ENCODE results near the gene FBXO8. TPM values are rescaled to one million over a fixed set of nuclear protein-coding genes. Genes with fewer than 3 reads are reported as not detected.

The FBXO8 gene
- total RNA-seq, 2 experiments from 2014 or later = 17.9 to 19.4 TPM

- Mint-ChIP-seq H3K4me1 (ENCODE audit: low read depth) (no peaks in the 10 kb centered on the region), H3K27ac (no peak overlapping the region), H3K36me3 (ENCODE audit: low read depth) (peaks cover 66% of the 10 kb centered on the region), H3K4me3 (no peak overlapping the region), H3K9me3 (no peaks in the 10 kb centered on the region), H3K27me3 (no peaks in the 10 kb centered on the region)
- H3K4me1 ChIP-seq (ENCODE audit: insufficient read depth, low read length) = no peaks in the 10 kb centered on the region
- CTCF ChIA-PET = no interaction called here
- H3K4me3 ChIP-seq (ENCODE audit: low read length) = no peak overlapping the region
- POLR2A ChIA-PET = no interaction called here
- H3K27me3 ChIP-seq (ENCODE audit: control insufficient read depth in 1 of 2, insufficient read depth in 2 of 2, low read length in 2 of 2) = no peaks in the 10 kb centered on the region
- H3K9me3 ChIP-seq (ENCODE audit: control insufficient read depth in 1 of 2, insufficient read depth in 1 of 2, low read length in 2 of 2) = no peaks in the 10 kb centered on the region
- ATAC-seq (ENCODE audit: poor library complexity) (no peak), DNase-seq (no peak)
- peaks cover 21% of the 10 kb centered on the region for H3K36me3 ChIP-seq (ENCODE audit: insufficient read depth, low read length)
- intact Hi-C loops (cut with DNase I, micrococcal nuclease) = loop anchor here (5.0 to 10.0 kb wide), 3 partner anchors 810 to 997 kb away; no protein-coding TSS in a partner anchor
- no peak for TF ChIP-seq CTCF (IDR thresholded peaks at IDR 0.05)
- H3K27ac ChIP-seq (ENCODE audit: low read depth in 1 of 2, low read length in 2 of 2) = no peak overlapping the region
Observed at GRCh38 chr4:174314770-174315169, 31.3 kb upstream of the FBXO8 start.

- H3K9me3 Mint-ChIP-seq = no peaks in the 10 kb centered on the region
- no peaks in the 10 kb centered on the region for H3K27me3 Mint-ChIP-seq
- H3K9me3 ChIP-seq (ENCODE audit: control insufficient read depth in 1 of 2, insufficient read depth in 1 of 2, low read length in 2 of 2) = no peaks in the 10 kb centered on the region
- no peak overlapping the region for H3K4me3 ChIP-seq (ENCODE audit: low read length)
- POLR2A ChIA-PET = no interaction called here
- no peaks in the 10 kb centered on the region for H3K27me3 ChIP-seq (ENCODE audit: control insufficient read depth in 1 of 2, insufficient read depth in 2 of 2, low read length in 2 of 2)
- CTCF ChIA-PET = no interaction called here
- DNase-seq (no peak), ATAC-seq (ENCODE audit: poor library complexity) (no peak)
- no peak overlapping the region for H3K27ac ChIP-seq (ENCODE audit: low read depth in 1 of 2, low read length in 2 of 2)
- H3K36me3 Mint-ChIP-seq (ENCODE audit: low read depth) = peaks cover 69% of the 10 kb centered on the region
- intact Hi-C loops (cut with DNase I, micrococcal nuclease) = loop anchor here in 1 of 2 experiments (10.0 kb wide), 1 partner anchor 809 kb away; no protein-coding TSS in a partner anchor
- peaks cover 22% of the 10 kb centered on the region for H3K36me3 ChIP-seq (ENCODE audit: insufficient read depth, low read length)
- H3K4me3 Mint-ChIP-seq = no peak overlapping the region
- H3K27ac Mint-ChIP-seq = no peak overlapping the region
- H3K4me1 Mint-ChIP-seq (ENCODE audit: low read depth) = no peaks in the 10 kb centered on the region
- TF ChIP-seq CTCF (IDR thresholded peaks at IDR 0.05) = no peak
- no peaks in the 10 kb centered on the region for H3K4me1 ChIP-seq (ENCODE audit: insufficient read depth, low read length)
Observed at GRCh38 chr4:174314274-174314673, 30.8 kb upstream of the FBXO8 start.

GRCh38 chr4:174312993-174313392, 29.5 kb upstream of the FBXO8 start:
- Mint-ChIP-seq H3K27me3 (no peaks in the 10 kb centered on the region), H3K36me3 (ENCODE audit: low read depth) (peaks cover 79% of the 10 kb centered on the region), H3K27ac (no peak overlapping the region), H3K4me3 (no peak overlapping the region), H3K4me1 (ENCODE audit: low read depth) (no peaks in the 10 kb centered on the region), H3K9me3 (no peaks in the 10 kb centered on the region)
- no peak for TF ChIP-seq CTCF (IDR thresholded peaks at IDR 0.05)
- intact Hi-C loops (cut with DNase I, micrococcal nuclease) = loop anchor here in 1 of 2 experiments (10.0 kb wide), 1 partner anchor 808 kb away; no protein-coding TSS in a partner anchor
- CTCF ChIA-PET = no interaction called here
- Histone ChIP-seq H3K4me1 (ENCODE audit: insufficient read depth, low read length) (no peaks in the 10 kb centered on the region), H3K4me3 (ENCODE audit: low read length) (no peak overlapping the region), H3K27ac (ENCODE audit: low read depth in 1 of 2, low read length in 2 of 2) (no peak overlapping the region), H3K27me3 (ENCODE audit: control insufficient read depth in 1 of 2, insufficient read depth in 2 of 2, low read length in 2 of 2) (no peaks in the 10 kb centered on the region), H3K36me3 (ENCODE audit: insufficient read depth, low read length) (peaks cover 19% of the 10 kb centered on the region), H3K9me3 (ENCODE audit: control insufficient read depth in 1 of 2, insufficient read depth in 1 of 2, low read length in 2 of 2) (no peaks in the 10 kb centered on the region)
- POLR2A ChIA-PET = no interaction called here
- ATAC-seq (ENCODE audit: poor library complexity) (no peak), DNase-seq (no peak)

Data from CD4-positive, alpha-beta T cell (primary cell).